ENCODE results near the gene THSD4. TPM values are rescaled to one million over a fixed set of nuclear protein-coding genes. Genes with fewer than 3 reads are reported as not detected.

Gene THSD4
- total RNA-seq, 4 donors from 2014 or later: 16.6 to 25.3 (median 24.1) TPM

DNA sequence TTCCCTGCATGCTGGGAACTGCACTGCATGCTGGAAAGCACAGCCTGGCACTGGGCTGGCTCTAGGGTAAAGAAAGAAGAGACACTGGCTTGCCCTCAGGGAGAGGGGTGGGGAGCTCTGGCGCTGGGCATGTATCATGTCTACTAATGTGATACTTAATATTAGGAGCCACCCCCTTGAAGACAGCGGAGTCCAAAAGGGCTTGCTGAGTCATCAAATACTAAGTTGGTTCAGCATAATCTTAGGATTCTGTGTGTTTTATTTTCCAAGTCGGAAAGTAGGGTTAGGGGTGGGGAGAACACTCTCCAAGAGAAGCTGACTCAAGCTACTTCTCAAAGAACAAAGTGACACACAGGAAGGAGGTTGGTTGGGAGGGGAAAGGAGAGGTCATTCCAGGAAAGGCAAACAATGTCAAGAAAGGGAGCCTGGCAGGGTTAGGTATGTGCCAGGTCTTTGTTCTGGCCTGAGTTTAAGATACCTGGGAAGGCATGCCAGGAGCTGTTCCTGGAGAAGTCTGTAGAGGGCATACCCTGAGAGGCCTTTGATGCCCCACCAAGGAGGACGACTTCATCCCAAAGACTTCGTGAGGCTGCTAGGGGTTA lies 457.3 kb downstream of the THSD4 start:
- peaks cover 10% of the 10 kb centered on the region for H3K4me1 ChIP-seq
- no peak overlapping the region for H3K4me3 ChIP-seq
- WGBS: 35% methylated on average over 5 of the region's 5 CpGs
- peak overlapping the region; percentile 15 for H3K27ac ChIP-seq
- no peaks in the 10 kb centered on the region for H3K27me3 ChIP-seq
- H3K9me3 ChIP-seq: no peaks in the 10 kb centered on the region
- no peaks in the 10 kb centered on the region for H3K36me3 ChIP-seq
- no peak for DNase-seq (ENCODE audit: low spot score in 2 of 2)
- TF ChIP-seq, protein P1, sequence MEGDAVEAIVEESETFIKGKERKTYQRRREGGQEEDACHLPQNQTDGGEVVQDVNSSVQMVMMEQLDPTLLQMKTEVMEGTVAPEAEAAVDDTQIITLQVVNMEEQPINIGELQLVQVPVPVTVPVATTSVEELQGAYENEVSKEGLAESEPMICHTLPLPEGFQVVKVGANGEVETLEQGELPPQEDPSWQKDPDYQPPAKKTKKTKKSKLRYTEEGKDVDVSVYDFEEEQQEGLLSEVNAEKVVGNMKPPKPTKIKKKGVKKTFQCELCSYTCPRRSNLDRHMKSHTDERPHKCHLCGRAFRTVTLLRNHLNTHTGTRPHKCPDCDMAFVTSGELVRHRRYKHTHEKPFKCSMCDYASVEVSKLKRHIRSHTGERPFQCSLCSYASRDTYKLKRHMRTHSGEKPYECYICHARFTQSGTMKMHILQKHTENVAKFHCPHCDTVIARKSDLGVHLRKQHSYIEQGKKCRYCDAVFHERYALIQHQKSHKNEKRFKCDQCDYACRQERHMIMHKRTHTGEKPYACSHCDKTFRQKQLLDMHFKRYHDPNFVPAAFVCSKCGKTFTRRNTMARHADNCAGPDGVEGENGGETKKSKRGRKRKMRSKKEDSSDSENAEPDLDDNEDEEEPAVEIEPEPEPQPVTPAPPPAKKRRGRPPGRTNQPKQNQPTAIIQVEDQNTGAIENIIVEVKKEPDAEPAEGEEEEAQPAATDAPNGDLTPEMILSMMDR (IDR thresholded peaks at IDR 0.05): peak in 1 of 2 donors; percentile 28
- TF ChIP-seq EP300 (IDR thresholded peaks at IDR 0.05) (no peak), POLR2A (IDR thresholded peaks at IDR 0.05) (no peak)

GRCh38 chr15:71573599-71573998 lies 458.3 kb downstream of the THSD4 start:
- DNase-seq (ENCODE audit: low spot score in 2 of 2): no peak
- TF ChIP-seq, protein P1 (IDR thresholded peaks at IDR 0.05): no peak
- no peak for TF ChIP-seq EP300 (IDR thresholded peaks at IDR 0.05)
- TF ChIP-seq POLR2AphosphoS5 (IDR thresholded peaks at IDR 0.05): no peak
- TF ChIP-seq POLR2A (IDR thresholded peaks at IDR 0.05): no peak
- Histone ChIP-seq H3K9me3 (no peaks in the 10 kb centered on the region), H3K27me3 (no peaks in the 10 kb centered on the region), H3K4me3 (no peak overlapping the region), H3K4me1 (peaks cover 10% of the 10 kb centered on the region), H3K36me3 (no peaks in the 10 kb centered on the region), H3K27ac (no peak overlapping the region)
- 71% methylated on average over 2 of the region's 2 CpGs for WGBS

DNA sequence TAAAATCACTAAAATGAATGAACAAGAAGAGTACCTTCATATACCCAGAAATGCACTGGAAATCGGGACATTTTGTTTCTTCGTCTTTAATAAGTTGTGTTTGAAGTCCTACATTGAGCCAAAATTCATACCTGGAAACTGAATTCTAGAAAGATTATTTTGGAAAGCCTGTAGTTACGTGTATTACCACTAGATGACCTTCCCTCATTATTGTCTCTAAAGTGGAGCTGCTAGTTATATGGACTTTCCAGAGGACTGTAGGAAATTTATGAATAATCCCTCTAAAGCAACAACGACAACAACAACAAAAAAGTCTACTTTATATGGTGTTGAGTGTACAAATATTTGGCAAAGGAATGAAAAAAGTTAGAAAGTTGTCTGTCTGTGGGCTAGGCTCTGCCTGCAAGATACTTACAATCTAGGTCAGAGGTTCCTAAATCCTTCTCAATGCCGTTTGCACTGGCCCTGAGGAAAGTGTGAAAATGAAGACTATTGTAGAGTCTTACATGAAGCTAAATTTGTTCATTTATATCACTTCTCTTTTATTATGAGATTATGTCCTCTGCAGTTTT lies 460.3 kb downstream of the THSD4 start:
- WGBS: 64% methylated on average over 5 of the region's 5 CpGs
- no peaks in the 10 kb centered on the region for H3K36me3 ChIP-seq
- DNase-seq (ENCODE audit: low spot score in 2 of 2): no peak
- TF ChIP-seq, protein P1 (IDR thresholded peaks at IDR 0.05): peak in 1 of 2 donors; percentile 11
- TF ChIP-seq EP300 (IDR thresholded peaks at IDR 0.05) (no peak), POLR2A (IDR thresholded peaks at IDR 0.05) (no peak)
- no peaks in the 10 kb centered on the region for H3K9me3 ChIP-seq
- no peak overlapping the region for H3K27ac ChIP-seq
- H3K4me3 ChIP-seq: no peak overlapping the region
- H3K4me1 ChIP-seq: peaks cover 10% of the 10 kb centered on the region
- no peaks in the 10 kb centered on the region for H3K27me3 ChIP-seq

GRCh38 chr15:71577071-71577470 lies 461.8 kb downstream of the THSD4 start:
- Histone ChIP-seq H3K9me3 (no peaks in the 10 kb centered on the region), H3K36me3 (no peaks in the 10 kb centered on the region), H3K27ac (no peak overlapping the region), H3K4me3 (no peak overlapping the region), H3K27me3 (no peaks in the 10 kb centered on the region), H3K4me1 (peaks cover 7% of the 10 kb centered on the region)
- TF ChIP-seq POLR2AphosphoS5 (IDR thresholded peaks at IDR 0.05) (no peak), POLR2A (IDR thresholded peaks at IDR 0.05) (no peak), EP300 (IDR thresholded peaks at IDR 0.05) (no peak)
- TF ChIP-seq, protein P1 (IDR thresholded peaks at IDR 0.05): no peak
- no peak for DNase-seq (ENCODE audit: low spot score in 2 of 2)
- 62% methylated on average over 2 of the region's 2 CpGs for WGBS

GRCh38 chr15:71581398-71581930 lies 466.2 kb downstream of the THSD4 start:
- WGBS: 60% methylated on average over 2 of the region's 2 CpGs
- Histone ChIP-seq H3K9me3 (peaks cover 5% of the 10 kb centered on the region), H3K36me3 (no peaks in the 10 kb centered on the region), H3K27ac (no peak overlapping the region), H3K4me3 (no peak overlapping the region), H3K27me3 (no peaks in the 10 kb centered on the region), H3K4me1 (no peaks in the 10 kb centered on the region)
- DNase-seq (ENCODE audit: low spot score in 2 of 2): no peak
- TF ChIP-seq EP300 (IDR thresholded peaks at IDR 0.05) (no peak), POLR2AphosphoS5 (IDR thresholded peaks at IDR 0.05) (no peak), POLR2A (IDR thresholded peaks at IDR 0.05) (no peak)
- TF ChIP-seq, protein P1 (IDR thresholded peaks at IDR 0.05): no peak

Measured in suprapubic skin (tissue), 4 donors.